HEK293T (cell line): Measurements from ENCODE around the gene ZNF641.

Experiments used
- BHLHE40 ChIP-seq: fragments of 450-650 bp; IDR thresholded peaks from 2 replicates; pipeline ENCODE4 v1.6.1; 2016; ENCODE audit warnings: mild to moderate bottlenecking, moderate library complexity, borderline replicate concordance
- FOXA1 ChIP-seq: fragments of 450-650 bp; IDR thresholded peaks from 2 replicates; pipeline ENCODE4 v1.6.1; 2016; ENCODE audit warnings: mild to moderate bottlenecking
- FOXK2 ChIP-seq: fragments of 450-650 bp; IDR thresholded peaks from 2 replicates; pipeline ENCODE4 v1.6.1; 2016; ENCODE audit warnings: mild to moderate bottlenecking
- FOXM1 ChIP-seq: fragments of 450-650 bp; IDR thresholded peaks from 2 replicates; pipeline ENCODE4 v1.6.1; 2017; ENCODE audit warnings: mild to moderate bottlenecking, borderline replicate concordance
- LEF1 ChIP-seq: fragments of 450-650 bp; IDR thresholded peaks from 2 replicates; pipeline ENCODE4 v1.6.1; 2017; ENCODE audit warnings: mild to moderate bottlenecking, borderline replicate concordance
- NFRKB ChIP-seq: fragments of 450-650 bp; IDR thresholded peaks from 2 replicates; pipeline ENCODE4 v1.6.1; 2016; ENCODE audit warnings: mild to moderate bottlenecking, moderate library complexity
- SP1 ChIP-seq: fragments of 450-650 bp; IDR thresholded peaks from 2 replicates; pipeline ENCODE4 v1.6.1; 2017
- ZNF384 ChIP-seq: fragments of 450-650 bp; IDR thresholded peaks from 2 replicates; pipeline ENCODE4 v1.6.1; 2016
- TF ChIP-seq, protein P1 (sequence below): fragments of 450-650 bp; IDR thresholded peaks from 2 replicates; pipeline ENCODE4 v1.6.1; 2016

DNA sequence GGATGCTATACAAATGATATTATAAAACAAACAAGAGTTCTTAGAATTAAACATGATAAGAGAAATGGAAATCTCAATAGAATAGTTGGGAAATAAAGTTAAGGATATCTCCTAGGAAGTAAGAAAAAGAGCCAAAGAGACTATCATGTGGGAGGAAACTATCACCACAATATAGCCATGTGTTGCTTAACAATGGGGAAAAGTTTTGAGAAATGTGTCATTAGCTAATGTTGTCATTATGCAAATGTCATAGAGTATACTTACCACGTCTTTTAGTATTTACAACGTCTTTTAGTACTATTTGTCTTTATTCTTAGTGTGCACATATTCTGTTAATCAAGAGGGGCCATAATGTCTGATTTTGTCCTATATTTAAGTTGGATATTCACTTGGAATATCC lies 58.7 kb downstream of the ZNF641 start:
- TF ChIP-seq SP1 (no peak), ZNF384 (no peak), FOXA1 (no peak), BHLHE40 (no peak), FOXK2 (no peak), NFRKB (no peak), FOXM1 (no peak), LEF1 (no peak)
- TF ChIP-seq, protein P1, sequence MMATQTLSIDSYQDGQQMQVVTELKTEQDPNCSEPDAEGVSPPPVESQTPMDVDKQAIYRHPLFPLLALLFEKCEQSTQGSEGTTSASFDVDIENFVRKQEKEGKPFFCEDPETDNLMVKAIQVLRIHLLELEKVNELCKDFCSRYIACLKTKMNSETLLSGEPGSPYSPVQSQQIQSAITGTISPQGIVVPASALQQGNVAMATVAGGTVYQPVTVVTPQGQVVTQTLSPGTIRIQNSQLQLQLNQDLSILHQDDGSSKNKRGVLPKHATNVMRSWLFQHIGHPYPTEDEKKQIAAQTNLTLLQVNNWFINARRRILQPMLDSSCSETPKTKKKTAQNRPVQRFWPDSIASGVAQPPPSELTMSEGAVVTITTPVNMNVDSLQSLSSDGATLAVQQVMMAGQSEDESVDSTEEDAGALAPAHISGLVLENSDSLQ = no peak
